Testis (tissue), 2 donors: ENCODE data around the gene BTF3L4.

Experiments used
- POLR2A ChIP-seq: fragments of 450-650 bp; IDR thresholded peaks from one replicate; pipeline ENCODE4 v1.6.1; 2017; ENCODE audit warnings: antibody characterized with exemption, mild to moderate bottlenecking, moderate library complexity
- TF ChIP-seq, protein P1 (sequence below), 3 experiments: fragments of 450-650 bp in 2 of 3; fragments of 200-600 bp in 1 of 3; sonication (generic) in 1 of 3; IDR thresholded peaks; one replicate each; pipeline ENCODE4 v1.5.1; 2016 to 2019; ENCODE audit warnings: antibody characterized with exemption in 3 of 3, mild to moderate bottlenecking in 2 of 3, moderate library complexity in 1 of 3

DNA sequence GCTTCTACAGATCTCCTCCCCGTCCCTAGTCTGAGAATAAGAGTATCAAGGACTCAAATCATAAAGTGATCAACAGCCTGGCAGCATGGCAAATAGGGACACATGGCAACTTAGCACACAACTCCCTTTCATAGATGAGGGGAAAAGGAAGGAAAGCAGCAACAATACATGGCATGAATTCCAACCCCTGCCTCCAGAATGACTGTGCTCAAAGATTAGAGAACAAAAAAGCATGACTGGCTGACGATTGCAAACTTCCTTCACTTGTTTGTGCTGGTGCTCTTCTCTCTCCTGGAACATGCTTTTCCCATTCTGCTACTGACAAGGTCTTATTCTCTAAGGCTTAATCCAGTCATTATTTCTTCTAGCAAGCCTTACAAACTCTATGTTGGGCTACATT, 34.0 kb upstream of the BTF3L4 start:
- TF ChIP-seq, protein P1, sequence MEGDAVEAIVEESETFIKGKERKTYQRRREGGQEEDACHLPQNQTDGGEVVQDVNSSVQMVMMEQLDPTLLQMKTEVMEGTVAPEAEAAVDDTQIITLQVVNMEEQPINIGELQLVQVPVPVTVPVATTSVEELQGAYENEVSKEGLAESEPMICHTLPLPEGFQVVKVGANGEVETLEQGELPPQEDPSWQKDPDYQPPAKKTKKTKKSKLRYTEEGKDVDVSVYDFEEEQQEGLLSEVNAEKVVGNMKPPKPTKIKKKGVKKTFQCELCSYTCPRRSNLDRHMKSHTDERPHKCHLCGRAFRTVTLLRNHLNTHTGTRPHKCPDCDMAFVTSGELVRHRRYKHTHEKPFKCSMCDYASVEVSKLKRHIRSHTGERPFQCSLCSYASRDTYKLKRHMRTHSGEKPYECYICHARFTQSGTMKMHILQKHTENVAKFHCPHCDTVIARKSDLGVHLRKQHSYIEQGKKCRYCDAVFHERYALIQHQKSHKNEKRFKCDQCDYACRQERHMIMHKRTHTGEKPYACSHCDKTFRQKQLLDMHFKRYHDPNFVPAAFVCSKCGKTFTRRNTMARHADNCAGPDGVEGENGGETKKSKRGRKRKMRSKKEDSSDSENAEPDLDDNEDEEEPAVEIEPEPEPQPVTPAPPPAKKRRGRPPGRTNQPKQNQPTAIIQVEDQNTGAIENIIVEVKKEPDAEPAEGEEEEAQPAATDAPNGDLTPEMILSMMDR (IDR thresholded peaks at IDR 0.05), result no peak
- TF ChIP-seq POLR2A, result no peak
